ENCODE measurements around the gene RPL38.

The RPL38 gene

GRCh38 chr17:74245871-74246270 is 42.4 kb downstream of the RPL38 start:
- DNase-seq, result no peak
- H3K4me1 ChIP-seq (ENCODE audit: control insufficient read depth, insufficient read depth, low read length, poor library complexity, severe bottlenecking), result no peaks in the 10 kb centered on the region
- H3K27ac ChIP-seq (ENCODE audit: insufficient read depth, low read length, poor library complexity, severe bottlenecking), result no peak overlapping the region
- H3K36me3 ChIP-seq (ENCODE audit: control insufficient read depth, insufficient read depth, low read length), result peaks cover 18% of the 10 kb centered on the region
- H3K27me3 ChIP-seq (replicated peaks; ENCODE audit: control insufficient read depth, insufficient read depth, low read length, poor library complexity, severe bottlenecking), result no peaks in the 10 kb centered on the region
- H3K4me3 ChIP-seq (ENCODE audit: insufficient read depth, low read depth, low read length, poor library complexity, severe bottlenecking), result no peak overlapping the region
- H3K9me3 ChIP-seq (ENCODE audit: control insufficient read depth, low read length), result no peaks in the 10 kb centered on the region

GRCh38 chr17:74249590-74250270 is 46.3 kb downstream of the RPL38 start:
- DNase-seq, result no peak
- Histone ChIP-seq H3K4me1 (ENCODE audit: control insufficient read depth, insufficient read depth, low read length, poor library complexity, severe bottlenecking) (no peaks in the 10 kb centered on the region), H3K27me3 (replicated peaks; ENCODE audit: control insufficient read depth, insufficient read depth, low read length, poor library complexity, severe bottlenecking) (no peaks in the 10 kb centered on the region), H3K27ac (ENCODE audit: insufficient read depth, low read length, poor library complexity, severe bottlenecking) (no peak overlapping the region), H3K4me3 (ENCODE audit: insufficient read depth, low read depth, low read length, poor library complexity, severe bottlenecking) (no peak overlapping the region), H3K36me3 (ENCODE audit: control insufficient read depth, insufficient read depth, low read length) (peaks cover 12% of the 10 kb centered on the region), H3K9me3 (ENCODE audit: control insufficient read depth, low read length) (no peaks in the 10 kb centered on the region)

- no peak overlapping the region for H3K4me3 ChIP-seq (ENCODE audit: insufficient read depth, low read depth, low read length, poor library complexity, severe bottlenecking)
- no peak overlapping the region for H3K27ac ChIP-seq (ENCODE audit: insufficient read depth, low read length, poor library complexity, severe bottlenecking)
Observed at GRCh38 chr17:74250324-74250995, 47.0 kb downstream of the RPL38 start.

GRCh38 chr17:74251051-74251450 is 47.6 kb downstream of the RPL38 start:
- H3K4me3 ChIP-seq (ENCODE audit: insufficient read depth, low read depth, low read length, poor library complexity, severe bottlenecking), result no peak overlapping the region
- H3K36me3 ChIP-seq (ENCODE audit: control insufficient read depth, insufficient read depth, low read length), result peaks cover 8% of the 10 kb centered on the region
- DNase-seq, result no peak
- H3K27me3 ChIP-seq (replicated peaks; ENCODE audit: control insufficient read depth, insufficient read depth, low read length, poor library complexity, severe bottlenecking), result no peaks in the 10 kb centered on the region
- no peak overlapping the region for H3K27ac ChIP-seq (ENCODE audit: insufficient read depth, low read length, poor library complexity, severe bottlenecking)
- H3K4me1 ChIP-seq (ENCODE audit: control insufficient read depth, insufficient read depth, low read length, poor library complexity, severe bottlenecking), result no peaks in the 10 kb centered on the region
- H3K9me3 ChIP-seq (ENCODE audit: control insufficient read depth, low read length), result no peaks in the 10 kb centered on the region

More at GRCh38 chr17:74250324-74250995, 47.0 kb downstream of the RPL38 start:
- Histone ChIP-seq H3K4me1 (ENCODE audit: control insufficient read depth, insufficient read depth, low read length, poor library complexity, severe bottlenecking) (no peaks in the 10 kb centered on the region), H3K27me3 (replicated peaks; ENCODE audit: control insufficient read depth, insufficient read depth, low read length, poor library complexity, severe bottlenecking) (no peaks in the 10 kb centered on the region), H3K36me3 (ENCODE audit: control insufficient read depth, insufficient read depth, low read length) (peaks cover 8% of the 10 kb centered on the region), H3K9me3 (ENCODE audit: control insufficient read depth, low read length) (no peaks in the 10 kb centered on the region)
- no peak for DNase-seq

DNA sequence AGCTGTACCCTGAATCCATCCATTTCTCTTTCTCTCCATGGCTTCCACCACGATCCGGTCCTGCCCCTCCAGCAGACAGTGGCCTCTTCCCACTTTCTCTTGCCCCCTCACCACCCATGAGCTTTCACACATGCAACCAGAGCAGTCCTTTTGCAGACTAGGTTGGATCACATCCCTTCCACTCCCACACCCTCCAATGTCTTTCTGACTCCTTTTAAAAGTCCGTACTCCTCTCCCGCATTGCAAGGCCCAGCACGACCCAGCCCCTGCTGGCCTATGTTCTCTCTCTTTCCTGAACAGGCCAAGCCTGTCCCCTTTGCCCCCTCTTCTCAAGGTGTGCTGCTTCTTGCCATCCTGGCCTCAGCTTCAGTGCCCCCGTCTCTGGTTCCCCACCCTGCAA is 48.1 kb downstream of the RPL38 start:
- Histone ChIP-seq H3K4me1 (ENCODE audit: control insufficient read depth, insufficient read depth, low read length, poor library complexity, severe bottlenecking) (no peaks in the 10 kb centered on the region), H3K4me3 (ENCODE audit: insufficient read depth, low read depth, low read length, poor library complexity, severe bottlenecking) (no peak overlapping the region), H3K9me3 (ENCODE audit: control insufficient read depth, low read length) (no peaks in the 10 kb centered on the region), H3K27me3 (replicated peaks; ENCODE audit: control insufficient read depth, insufficient read depth, low read length, poor library complexity, severe bottlenecking) (no peaks in the 10 kb centered on the region), H3K27ac (ENCODE audit: insufficient read depth, low read length, poor library complexity, severe bottlenecking) (no peak overlapping the region), H3K36me3 (ENCODE audit: control insufficient read depth, insufficient read depth, low read length) (peaks cover 8% of the 10 kb centered on the region)
- no peak for DNase-seq

GRCh38 chr17:74252211-74252610 is 48.7 kb downstream of the RPL38 start:
- Histone ChIP-seq H3K9me3 (ENCODE audit: control insufficient read depth, low read length) (no peaks in the 10 kb centered on the region), H3K27ac (ENCODE audit: insufficient read depth, low read length, poor library complexity, severe bottlenecking) (no peak overlapping the region), H3K36me3 (ENCODE audit: control insufficient read depth, insufficient read depth, low read length) (peaks cover 8% of the 10 kb centered on the region), H3K4me1 (ENCODE audit: control insufficient read depth, insufficient read depth, low read length, poor library complexity, severe bottlenecking) (no peaks in the 10 kb centered on the region), H3K4me3 (ENCODE audit: insufficient read depth, low read depth, low read length, poor library complexity, severe bottlenecking) (no peak overlapping the region), H3K27me3 (replicated peaks; ENCODE audit: control insufficient read depth, insufficient read depth, low read length, poor library complexity, severe bottlenecking) (no peaks in the 10 kb centered on the region)
- DNase-seq, result no peak

DNA sequence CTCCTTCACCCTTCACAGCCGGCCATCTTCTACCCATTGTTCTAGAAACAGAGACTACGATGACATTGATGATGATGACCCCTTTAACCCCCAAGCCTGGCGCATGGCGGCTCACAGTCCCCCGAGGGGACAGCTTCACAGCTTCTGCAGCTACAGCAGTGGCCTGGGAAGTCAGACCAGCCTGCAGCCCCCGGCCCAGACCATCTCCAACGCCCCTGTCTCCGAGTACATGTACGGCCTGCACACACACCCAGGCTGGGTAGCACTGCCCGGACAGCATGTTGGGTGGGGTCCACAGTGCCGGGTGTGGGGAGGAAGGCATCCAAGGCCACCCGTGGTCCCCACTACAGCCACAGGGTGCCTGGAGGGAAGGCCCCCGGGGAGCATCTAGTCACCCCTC is 49.6 kb downstream of the RPL38 start:
- Histone ChIP-seq H3K27ac (ENCODE audit: insufficient read depth, low read length, poor library complexity, severe bottlenecking) (no peak overlapping the region), H3K9me3 (ENCODE audit: control insufficient read depth, low read length) (no peaks in the 10 kb centered on the region), H3K36me3 (ENCODE audit: control insufficient read depth, insufficient read depth, low read length) (peaks cover 8% of the 10 kb centered on the region), H3K27me3 (replicated peaks; ENCODE audit: control insufficient read depth, insufficient read depth, low read length, poor library complexity, severe bottlenecking) (no peaks in the 10 kb centered on the region), H3K4me1 (ENCODE audit: control insufficient read depth, insufficient read depth, low read length, poor library complexity, severe bottlenecking) (no peaks in the 10 kb centered on the region), H3K4me3 (ENCODE audit: insufficient read depth, low read depth, low read length, poor library complexity, severe bottlenecking) (no peak overlapping the region)
- no peak for DNase-seq

DNA sequence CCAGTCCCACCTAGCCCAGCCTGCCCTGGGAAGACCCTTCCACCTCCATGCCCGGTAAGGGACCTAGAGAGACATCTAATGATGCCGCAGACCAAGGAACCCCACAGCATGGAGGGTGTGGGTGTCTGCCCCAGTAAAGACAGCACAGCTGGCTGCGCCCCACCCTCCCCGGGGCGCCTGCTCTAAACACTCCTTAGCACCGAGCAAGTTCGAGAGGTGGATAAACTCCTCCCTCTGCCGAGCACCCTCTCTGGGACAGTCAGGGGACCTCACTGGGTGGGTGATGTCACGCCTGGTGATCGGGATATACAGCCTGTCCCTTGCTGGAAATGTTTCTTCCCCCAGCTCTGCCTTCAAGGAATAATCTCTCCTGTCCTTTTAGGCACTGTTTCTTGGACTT is 53.8 kb downstream of the RPL38 start:
- no peak for DNase-seq
- Histone ChIP-seq H3K4me1 (ENCODE audit: control insufficient read depth, insufficient read depth, low read length, poor library complexity, severe bottlenecking) (no peaks in the 10 kb centered on the region), H3K27me3 (replicated peaks; ENCODE audit: control insufficient read depth, insufficient read depth, low read length, poor library complexity, severe bottlenecking) (no peaks in the 10 kb centered on the region), H3K36me3 (ENCODE audit: control insufficient read depth, insufficient read depth, low read length) (peaks cover 8% of the 10 kb centered on the region), H3K27ac (ENCODE audit: insufficient read depth, low read length, poor library complexity, severe bottlenecking) (no peak overlapping the region), H3K9me3 (ENCODE audit: control insufficient read depth, low read length) (no peaks in the 10 kb centered on the region), H3K4me3 (ENCODE audit: insufficient read depth, low read depth, low read length, poor library complexity, severe bottlenecking) (no peak overlapping the region)

- Histone ChIP-seq H3K27me3 (replicated peaks; ENCODE audit: control insufficient read depth, insufficient read depth, low read length, poor library complexity, severe bottlenecking) (no peaks in the 10 kb centered on the region), H3K4me3 (ENCODE audit: insufficient read depth, low read depth, low read length, poor library complexity, severe bottlenecking) (no peak overlapping the region), H3K9me3 (ENCODE audit: control insufficient read depth, low read length) (no peaks in the 10 kb centered on the region), H3K27ac (ENCODE audit: insufficient read depth, low read length, poor library complexity, severe bottlenecking) (no peak overlapping the region), H3K36me3 (ENCODE audit: control insufficient read depth, insufficient read depth, low read length) (no peaks in the 10 kb centered on the region), H3K4me1 (ENCODE audit: control insufficient read depth, insufficient read depth, low read length, poor library complexity, severe bottlenecking) (no peaks in the 10 kb centered on the region)
- no peak for DNase-seq
Observed at GRCh38 chr17:74259667-74260524, 56.4 kb downstream of the RPL38 start.
